DOHH2 (cell line): ENCODE measurements around the gene KRTAP6-2.

Experiments
- EZH2phosphoT487 ChIP-seq: fragments of 200-600 bp; sonication (generic); IDR thresholded peaks from 2 replicates; pipeline ENCODE4 v1.6.1; 2017; ENCODE audit warnings: borderline replicate concordance, mild to moderate bottlenecking, antibody characterized with exemption, low read length, moderate library complexity, mixed read lengths
- TF ChIP-seq, protein P1 (sequence below): fragments of 200-600 bp; sonication (generic); IDR thresholded peaks from one replicate; pipeline ENCODE4 v1.5.1; 2014; ENCODE audit warnings: antibody characterized with exemption, mild to moderate bottlenecking, low read depth, low read length; ENCODE audit not compliant: poor library complexity, severe bottlenecking

DNA sequence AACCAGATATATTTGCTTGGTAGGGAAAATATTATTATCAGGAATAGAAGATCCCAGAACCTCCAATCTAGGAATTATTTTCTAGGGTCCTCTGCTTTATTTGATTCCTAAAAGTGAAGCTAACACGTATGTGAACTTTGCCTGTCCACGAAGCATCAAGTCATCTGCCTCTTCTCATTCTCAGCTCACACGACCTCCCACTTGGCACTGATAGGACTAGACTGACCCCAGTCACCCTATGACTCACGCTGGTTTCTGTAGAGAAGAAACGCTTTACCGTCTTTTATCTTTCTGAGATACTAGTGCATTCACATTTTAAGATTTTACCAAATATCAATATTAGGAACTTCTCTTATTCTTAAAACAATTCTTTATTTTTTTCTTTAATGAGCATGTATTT lies 35.6 kb downstream of the KRTAP6-2 start:
- TF ChIP-seq, protein P1, sequence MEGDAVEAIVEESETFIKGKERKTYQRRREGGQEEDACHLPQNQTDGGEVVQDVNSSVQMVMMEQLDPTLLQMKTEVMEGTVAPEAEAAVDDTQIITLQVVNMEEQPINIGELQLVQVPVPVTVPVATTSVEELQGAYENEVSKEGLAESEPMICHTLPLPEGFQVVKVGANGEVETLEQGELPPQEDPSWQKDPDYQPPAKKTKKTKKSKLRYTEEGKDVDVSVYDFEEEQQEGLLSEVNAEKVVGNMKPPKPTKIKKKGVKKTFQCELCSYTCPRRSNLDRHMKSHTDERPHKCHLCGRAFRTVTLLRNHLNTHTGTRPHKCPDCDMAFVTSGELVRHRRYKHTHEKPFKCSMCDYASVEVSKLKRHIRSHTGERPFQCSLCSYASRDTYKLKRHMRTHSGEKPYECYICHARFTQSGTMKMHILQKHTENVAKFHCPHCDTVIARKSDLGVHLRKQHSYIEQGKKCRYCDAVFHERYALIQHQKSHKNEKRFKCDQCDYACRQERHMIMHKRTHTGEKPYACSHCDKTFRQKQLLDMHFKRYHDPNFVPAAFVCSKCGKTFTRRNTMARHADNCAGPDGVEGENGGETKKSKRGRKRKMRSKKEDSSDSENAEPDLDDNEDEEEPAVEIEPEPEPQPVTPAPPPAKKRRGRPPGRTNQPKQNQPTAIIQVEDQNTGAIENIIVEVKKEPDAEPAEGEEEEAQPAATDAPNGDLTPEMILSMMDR: no peak
- no peak for TF ChIP-seq EZH2phosphoT487
